COLO668 (cell line): ENCODE measurements around the gene UNK.
A peak's percentile ranks its signal among the peaks of the same experiment; 100 is the strongest.

Experiments used
- DNase-seq: peaks from one replicate; lab custom pipeline; 2025; ENCODE audit not compliant: unreplicated experiment; lab: John Stamatoyannopoulos, UW

Gene UNK

GRCh38 chr17:75832164-75832651, 47.6 kb downstream of the UNK start:
- DNase-seq, result no peak

GRCh38 chr17:75832652-75833400, 48.2 kb downstream of the UNK start:
- DNase-seq, result peak; percentile 12

GRCh38 chr17:75834279-75834920, 49.8 kb downstream of the UNK start:
- no peak for DNase-seq

GRCh38 chr17:75834928-75835653, 50.5 kb downstream of the UNK start:
- peak; percentile 5 for DNase-seq

- no peak for DNase-seq
These were observed 51.0 kb downstream of the UNK start for GRCh38 chr17:75835654-75835987.

- no peak for DNase-seq
These were observed 52.0 kb downstream of the UNK start for GRCh38 chr17:75836605-75837004.

- DNase-seq, result no peak
These were observed 53.3 kb downstream of the UNK start for GRCh38 chr17:75837899-75838298.

GRCh38 chr17:75838410-75838809, 53.8 kb downstream of the UNK start:
- DNase-seq, result no peak

- DNase-seq, result no peak
These were observed 55.6 kb downstream of the UNK start for GRCh38 chr17:75839942-75840798.

- no peak for DNase-seq
These were observed 56.2 kb downstream of the UNK start for GRCh38 chr17:75840799-75841164.

- DNase-seq, result no peak
These were observed 57.8 kb downstream of the UNK start for GRCh38 chr17:75842411-75842810.

GRCh38 chr17:75842963-75843576, 58.5 kb downstream of the UNK start:
- no peak for DNase-seq

- DNase-seq, result no peak
These were observed 59.2 kb downstream of the UNK start, which contains the start of gene UNC13D for GRCh38 chr17:75843577-75844529. TSS of gene UNC13D (minus strand) at chr17:75844404. CDS start at chr17:75844337, 67 bp downstream.

- DNase-seq, result no peak
These were observed 60.0 kb downstream of the UNK start for GRCh38 chr17:75844530-75845057.

- DNase-seq, result peak; percentile 53
These were observed 60.6 kb downstream of the UNK start for GRCh38 chr17:75845058-75845711.

GRCh38 chr17:75845933-75846691, 61.5 kb downstream of the UNK start:
- no peak for DNase-seq

- no peak for DNase-seq
These were observed 62.3 kb downstream of the UNK start for GRCh38 chr17:75846692-75847613.
